Neuron (in vitro differentiated cells): ENCODE data around the gene HSPG2.
"Not testable (repeated sequence)": the region's sequence is repeated elsewhere in the genome, so short reads cannot be mapped to it uniquely, and the experiment has no call there.

Source experiments
- H2AFZ ChIP-seq: one replicate; pipeline ENCODE4 v1.6.1; 2013; ENCODE audit warnings: low read depth, mild to moderate bottlenecking, inconsistent platforms, low read length, moderate library complexity
- H3K27me3 ChIP-seq: one replicate; pipeline ENCODE4 v1.6.1; 2013; ENCODE audit warnings: low read length; ENCODE audit not compliant: insufficient read depth
- H3K36me3 ChIP-seq: one replicate; pipeline ENCODE4 v1.6.1; 2013; ENCODE audit warnings: low read length; ENCODE audit not compliant: insufficient read depth
- H3K4me1 ChIP-seq: one replicate; pipeline ENCODE4 v1.6.1; 2013; ENCODE audit warnings: low read length; ENCODE audit not compliant: insufficient read depth
- H3K4me3 ChIP-seq: 2 replicates; pipeline ENCODE4 v1.5.1; 2013; ENCODE audit warnings: mild to moderate bottlenecking, low read length, moderate library complexity
- H3K9me3 ChIP-seq: one replicate; pipeline ENCODE4 v1.6.1; 2013; ENCODE audit warnings: low read length

Gene HSPG2

DNA sequence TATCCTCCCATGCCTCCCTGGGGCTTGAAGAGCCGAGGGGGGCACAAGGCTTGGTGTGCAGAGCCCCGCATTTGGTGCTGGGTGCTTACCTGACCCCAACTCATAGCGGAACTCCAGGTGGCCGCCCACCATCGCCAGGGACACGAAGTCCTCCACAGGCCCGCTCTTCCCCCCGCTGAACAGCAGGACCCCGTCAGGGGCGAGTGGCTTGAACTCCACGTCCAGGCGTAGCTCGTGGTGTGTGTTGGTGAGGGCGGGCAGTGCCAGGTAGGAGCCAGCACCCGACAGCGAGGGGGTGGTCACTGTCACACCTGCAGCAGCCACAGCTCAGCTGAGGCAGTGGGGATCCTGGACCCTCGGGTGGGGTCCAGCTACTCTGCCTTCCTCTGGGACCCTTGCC lies 107.8 kb downstream of the HSPG2 start:
- Histone ChIP-seq H2AFZ (no peak overlapping the region), H3K4me1 (no peaks in the 10 kb centered on the region), H3K27me3 (no peaks in the 10 kb centered on the region), H3K4me3 (no peak overlapping the region), H3K9me3 (peaks cover 12% of the 10 kb centered on the region), H3K36me3 (peaks cover 41% of the 10 kb centered on the region)

DNA sequence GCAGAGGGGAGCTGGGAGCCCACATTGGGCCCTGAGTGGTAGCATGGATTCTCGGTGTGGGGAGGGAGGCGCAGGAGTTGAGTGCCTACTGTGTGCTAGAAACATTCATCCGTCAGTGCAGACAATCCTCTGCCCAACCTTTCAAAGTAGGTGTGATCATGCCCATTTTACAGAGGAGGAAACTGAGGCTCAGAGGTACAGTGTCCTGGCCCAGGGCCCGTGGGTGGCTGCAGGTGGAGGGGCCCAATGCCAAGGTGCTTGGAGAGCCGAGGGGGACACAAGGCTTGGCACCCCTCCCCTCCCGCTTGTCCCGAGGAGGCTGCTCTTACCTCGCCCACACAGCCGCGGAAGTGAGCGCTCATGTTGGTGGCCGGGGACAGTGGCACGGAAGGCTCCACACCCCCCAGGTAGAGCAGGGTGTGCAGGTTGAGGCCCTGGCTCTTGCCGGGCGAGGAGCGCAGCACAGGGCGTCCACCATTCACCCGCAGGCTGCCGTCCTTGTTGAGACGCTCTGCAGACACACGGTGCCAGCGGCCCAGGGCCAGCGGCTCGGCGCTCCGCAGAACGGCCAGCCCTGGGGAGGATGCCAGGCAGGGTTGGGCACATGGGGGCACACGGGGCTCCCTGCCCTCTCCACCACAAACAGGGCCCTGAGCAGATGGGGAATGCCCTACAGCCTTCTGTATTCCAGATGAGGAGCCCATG lies 108.5 kb downstream of the HSPG2 start:
- no peaks in the 10 kb centered on the region for H3K27me3 ChIP-seq
- H3K4me3 ChIP-seq = no peak overlapping the region
- H3K4me1 ChIP-seq = no peaks in the 10 kb centered on the region
- no peak overlapping the region for H2AFZ ChIP-seq
- H3K9me3 ChIP-seq = peaks cover 6% of the 10 kb centered on the region
- H3K36me3 ChIP-seq = peaks cover 35% of the 10 kb centered on the region

DNA sequence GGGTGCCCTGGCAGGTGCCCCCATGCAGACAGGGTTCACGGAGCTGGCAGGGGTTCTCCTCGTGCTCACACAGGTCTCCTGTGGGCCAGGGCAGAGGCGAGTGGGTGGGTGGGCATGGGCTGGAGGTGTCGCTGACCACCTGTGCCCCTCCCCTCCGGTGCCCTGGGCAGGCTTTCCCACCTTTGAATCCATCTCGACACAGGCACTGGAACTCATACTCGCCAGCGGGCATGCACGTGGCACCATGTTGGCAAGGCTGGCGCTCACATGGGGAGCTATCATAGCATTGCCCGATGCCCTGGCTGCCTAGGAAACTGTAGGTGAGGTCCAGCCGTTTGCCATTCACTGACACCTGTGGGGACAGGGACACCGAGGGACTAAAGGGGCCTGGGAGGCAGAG lies 109.0 kb downstream of the HSPG2 start:
- H2AFZ ChIP-seq = no peak overlapping the region
- H3K9me3 ChIP-seq = peaks cover under 1% of the 10 kb centered on the region
- H3K36me3 ChIP-seq = peaks cover 29% of the 10 kb centered on the region
- no peaks in the 10 kb centered on the region for H3K27me3 ChIP-seq
- H3K4me3 ChIP-seq = no peak overlapping the region
- H3K4me1 ChIP-seq = no peaks in the 10 kb centered on the region

DNA sequence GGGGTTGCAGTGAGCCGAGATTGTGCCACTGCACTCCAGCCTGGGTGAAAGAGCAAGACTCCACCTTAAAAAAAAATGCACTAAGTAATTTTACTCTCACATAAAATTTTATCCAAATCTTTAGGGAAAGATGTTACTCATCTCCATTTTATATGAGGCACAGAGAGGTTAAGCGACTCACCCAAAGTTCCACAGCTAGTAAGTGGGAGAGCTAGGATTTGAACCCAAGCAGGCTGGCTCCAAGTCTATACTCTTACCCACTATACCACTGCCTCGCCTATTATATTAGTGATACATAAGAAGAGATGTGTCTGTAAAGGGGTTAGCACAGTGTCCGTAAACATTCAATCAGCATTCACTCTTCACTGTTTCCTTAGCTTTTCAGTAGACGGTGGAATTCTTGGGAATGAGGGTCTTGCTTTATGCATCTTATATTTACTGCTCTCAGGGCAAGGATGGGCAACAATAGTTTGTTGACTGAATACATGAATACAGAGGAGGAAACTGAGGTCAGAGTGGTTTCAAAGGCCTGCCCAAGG lies 109.9 kb downstream of the HSPG2 start:
- no peak overlapping the region for H3K4me3 ChIP-seq
- no peak overlapping the region for H2AFZ ChIP-seq
- no peaks in the 10 kb centered on the region for H3K4me1 ChIP-seq
- no peaks in the 10 kb centered on the region for H3K9me3 ChIP-seq
- peaks cover 28% of the 10 kb centered on the region for H3K36me3 ChIP-seq
- H3K27me3 ChIP-seq = no peaks in the 10 kb centered on the region

DNA sequence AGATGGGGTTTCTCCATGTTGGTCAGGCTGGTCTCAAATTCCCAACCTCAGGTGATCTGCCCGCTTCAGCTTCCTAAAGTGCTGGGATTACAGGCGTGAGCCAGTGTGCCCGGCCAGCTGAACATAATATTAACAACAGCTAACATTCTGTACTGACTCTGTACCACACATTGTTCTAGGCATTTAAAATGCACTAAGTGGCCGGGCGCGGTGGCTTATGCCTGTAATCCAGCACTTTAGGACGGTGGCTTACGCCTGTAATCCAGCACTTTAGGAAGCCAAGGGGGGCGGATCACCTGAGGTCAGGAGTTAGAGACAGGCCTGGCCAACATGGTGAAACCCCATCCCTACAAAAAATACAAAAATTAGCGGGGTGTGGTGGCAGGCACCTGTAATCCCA lies 110.4 kb downstream of the HSPG2 start:
- H3K9me3 ChIP-seq, H2AFZ ChIP-seq, H3K27me3 ChIP-seq, H3K4me1 ChIP-seq, H3K4me3 ChIP-seq: not testable (repeated sequence)
- peaks cover 29% of the 10 kb centered on the region for H3K36me3 ChIP-seq

DNA sequence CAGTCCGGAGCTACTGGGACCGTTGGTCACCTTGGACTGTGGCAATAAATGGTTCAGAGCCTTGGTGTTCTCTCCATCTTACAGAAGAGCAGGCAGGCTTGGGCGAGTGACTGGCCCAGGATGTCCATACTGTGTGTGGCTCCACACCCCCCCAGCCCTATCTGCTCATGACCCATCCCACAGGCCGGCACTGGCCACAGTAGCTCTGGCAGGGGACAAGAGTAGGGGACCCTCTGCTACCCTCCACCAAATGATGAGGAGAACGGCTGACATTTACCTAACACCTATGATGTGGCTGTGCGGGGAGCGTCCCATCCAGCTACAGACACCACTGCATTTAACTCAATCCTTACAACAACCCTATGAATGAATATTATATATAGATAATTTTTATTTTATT lies 111.7 kb downstream of the HSPG2 start:
- Histone ChIP-seq H3K36me3 (peaks cover 19% of the 10 kb centered on the region), H2AFZ (no peak overlapping the region), H3K4me1 (no peaks in the 10 kb centered on the region), H3K4me3 (no peak overlapping the region), H3K27me3 (no peaks in the 10 kb centered on the region), H3K9me3 (no peaks in the 10 kb centered on the region)

DNA sequence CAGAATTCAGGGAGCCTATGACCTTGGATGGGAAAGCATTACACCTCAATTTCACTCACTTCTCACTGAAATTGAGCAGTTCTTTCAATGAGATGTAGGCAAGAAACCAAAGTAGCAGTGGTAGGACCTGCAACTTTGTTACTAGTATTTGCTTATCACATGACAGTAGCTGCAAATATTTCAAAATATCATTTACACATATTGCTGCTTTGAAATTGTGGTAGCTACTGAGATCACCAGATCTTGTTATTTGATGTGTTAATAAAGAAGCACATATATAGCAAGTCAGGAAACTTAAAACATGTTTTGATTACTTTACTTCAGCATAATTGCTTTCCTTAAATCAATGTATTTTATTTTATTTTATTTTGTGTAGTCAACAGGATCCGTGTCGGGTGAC lies 112.2 kb downstream of the HSPG2 start:
- Histone ChIP-seq H3K4me3 (no peak overlapping the region), H3K9me3 (no peaks in the 10 kb centered on the region), H2AFZ (no peak overlapping the region), H3K36me3 (peaks cover 19% of the 10 kb centered on the region), H3K4me1 (no peaks in the 10 kb centered on the region), H3K27me3 (no peaks in the 10 kb centered on the region)

DNA sequence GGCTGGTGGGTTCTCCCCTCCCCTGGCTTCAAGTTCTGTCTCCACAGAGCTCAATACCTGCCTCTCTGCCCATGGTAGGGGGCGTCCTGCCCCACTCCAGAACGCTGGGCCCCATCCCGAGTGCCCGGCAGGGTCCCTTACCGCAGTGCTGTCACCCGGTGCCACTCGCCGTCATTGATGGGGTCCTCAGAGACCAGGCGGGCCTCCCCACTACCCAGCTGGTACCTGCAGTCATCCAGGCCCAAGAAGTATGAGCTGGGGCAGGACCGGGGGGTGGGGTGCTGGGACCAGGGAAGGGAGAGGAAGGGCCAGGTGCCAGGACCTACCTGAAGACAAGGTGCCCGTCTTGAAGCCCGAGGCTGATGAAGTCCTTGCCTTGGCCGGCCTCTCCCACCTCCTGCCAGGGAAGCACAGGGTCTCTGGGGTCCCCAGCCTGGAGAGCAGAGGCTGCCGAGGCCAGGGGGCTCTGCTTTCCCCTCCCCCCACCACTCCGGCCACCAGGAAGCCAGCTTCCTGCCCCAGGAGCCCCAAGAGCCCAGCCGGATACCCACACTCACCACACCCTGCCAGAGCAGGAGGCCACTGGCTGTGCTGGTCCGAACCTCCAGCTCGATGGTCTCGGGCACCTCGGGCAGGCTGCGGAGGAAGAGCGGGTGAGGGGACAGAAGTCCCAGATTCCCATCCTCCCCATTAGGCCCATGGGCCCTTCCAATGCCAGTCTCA lies 113.0 kb downstream of the HSPG2 start:
- H3K9me3 ChIP-seq = no peaks in the 10 kb centered on the region
- peaks cover 15% of the 10 kb centered on the region for H3K36me3 ChIP-seq
- H3K4me1 ChIP-seq = no peaks in the 10 kb centered on the region
- H3K27me3 ChIP-seq = no peaks in the 10 kb centered on the region
- H3K4me3 ChIP-seq = no peak overlapping the region
- no peak overlapping the region for H2AFZ ChIP-seq

DNA sequence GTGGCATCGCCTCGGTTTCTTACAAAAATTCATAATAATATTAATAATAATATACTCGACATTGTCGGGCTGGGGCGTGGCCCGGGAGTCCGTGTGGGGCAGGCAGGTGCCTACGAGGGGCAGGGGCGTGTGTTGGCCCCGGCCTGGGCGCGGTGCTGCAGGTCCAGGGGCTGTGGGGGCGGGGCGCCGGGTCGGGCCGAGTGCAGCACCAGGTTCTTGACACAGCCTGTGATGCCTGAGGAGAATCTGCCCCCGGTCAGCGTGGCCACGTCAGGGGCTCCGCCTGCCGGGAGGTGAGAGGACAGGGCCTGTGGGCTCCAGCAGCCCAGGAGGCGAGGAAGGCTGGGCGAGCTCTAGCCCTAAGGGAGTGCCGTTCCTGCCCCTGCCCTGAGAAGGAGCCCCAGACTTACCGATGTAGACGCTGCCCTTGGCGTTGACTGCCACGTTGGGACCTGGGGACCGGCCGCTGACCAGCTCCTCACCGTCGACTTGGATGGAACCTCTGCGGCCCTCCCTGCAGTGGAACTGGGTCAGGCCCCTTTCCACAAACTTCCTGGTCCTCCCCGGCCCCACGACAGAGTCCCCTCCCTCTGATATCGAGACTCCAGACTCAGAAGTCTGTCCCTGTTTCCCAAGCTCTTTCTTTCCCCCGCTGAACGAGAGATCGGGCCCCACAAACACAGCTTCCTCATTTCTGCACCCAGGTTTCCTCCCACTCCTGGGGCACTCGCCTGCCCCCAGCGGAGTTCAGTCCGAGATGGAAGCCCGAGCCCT lies 113.7 kb downstream of the HSPG2 start:
- Histone ChIP-seq H3K4me3 (no peak overlapping the region), H3K4me1 (no peaks in the 10 kb centered on the region), H3K9me3 (no peaks in the 10 kb centered on the region), H3K27me3 (no peaks in the 10 kb centered on the region), H2AFZ (no peak overlapping the region), H3K36me3 (peaks cover 12% of the 10 kb centered on the region)

DNA sequence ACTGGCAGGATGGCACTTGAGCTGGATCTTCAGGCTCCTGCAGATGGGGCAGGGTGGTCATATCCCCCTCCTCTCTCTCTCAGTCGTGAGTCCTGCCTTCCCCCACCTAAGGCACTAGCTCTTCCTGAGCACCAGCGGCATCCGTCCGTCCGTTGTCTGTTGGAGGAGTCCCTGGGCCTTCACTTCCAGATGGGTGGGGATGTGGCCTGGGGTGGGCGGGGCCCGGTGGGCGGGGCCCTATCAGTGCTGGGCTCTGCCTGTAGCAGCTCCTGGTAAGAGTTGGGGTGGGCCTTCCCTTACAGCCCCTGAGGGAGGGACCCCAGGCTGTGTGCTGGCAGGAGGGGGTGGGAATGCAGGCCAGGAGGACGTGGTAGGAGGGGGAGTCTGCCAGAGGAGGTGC lies 114.8 kb downstream of the HSPG2 start:
- Histone ChIP-seq H3K4me1 (no peaks in the 10 kb centered on the region), H3K36me3 (peaks cover 4% of the 10 kb centered on the region)

DNA sequence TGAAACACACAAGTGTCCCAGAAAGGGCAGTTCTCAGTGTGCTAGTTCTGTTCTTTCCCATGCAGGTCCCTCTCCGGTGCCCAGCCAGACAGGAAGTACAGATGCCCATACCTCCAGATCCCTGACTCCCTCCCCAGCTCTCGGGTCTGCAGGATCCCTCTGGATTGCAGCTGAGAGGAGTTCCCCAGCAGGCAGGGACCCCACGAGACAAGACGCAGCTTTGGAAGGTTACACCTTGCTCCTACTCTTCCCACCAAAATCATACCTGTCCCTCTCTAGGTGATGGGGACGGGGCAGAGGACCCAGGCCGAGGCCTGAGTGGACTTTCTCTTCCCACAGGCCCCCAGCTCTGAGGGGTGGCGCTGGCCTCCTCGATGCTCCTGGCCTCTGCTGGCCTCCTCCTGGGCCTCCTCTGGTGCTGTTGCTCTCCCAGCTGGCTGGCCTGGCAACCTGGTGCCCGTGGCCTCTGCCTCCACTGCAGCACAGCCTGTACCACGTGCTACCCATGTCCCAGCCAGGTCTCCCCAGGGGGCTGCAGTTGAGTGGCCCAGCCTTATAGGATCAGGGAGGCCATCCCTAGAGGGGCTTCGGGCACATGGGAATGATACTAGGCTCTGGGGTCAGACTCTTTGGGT lies 115.6 kb downstream of the HSPG2 start:
- no peak overlapping the region for H2AFZ ChIP-seq
- H3K4me1 ChIP-seq = no peaks in the 10 kb centered on the region
- H3K27me3 ChIP-seq = no peaks in the 10 kb centered on the region
- peaks cover 4% of the 10 kb centered on the region for H3K36me3 ChIP-seq
- H3K4me3 ChIP-seq = no peak overlapping the region
- no peaks in the 10 kb centered on the region for H3K9me3 ChIP-seq

More for the DNA sequence above, 114.8 kb downstream of the HSPG2 start:
- H3K27me3 ChIP-seq = no peaks in the 10 kb centered on the region
- H3K4me3 ChIP-seq = no peak overlapping the region
- no peaks in the 10 kb centered on the region for H3K9me3 ChIP-seq
- no peak overlapping the region for H2AFZ ChIP-seq

DNA sequence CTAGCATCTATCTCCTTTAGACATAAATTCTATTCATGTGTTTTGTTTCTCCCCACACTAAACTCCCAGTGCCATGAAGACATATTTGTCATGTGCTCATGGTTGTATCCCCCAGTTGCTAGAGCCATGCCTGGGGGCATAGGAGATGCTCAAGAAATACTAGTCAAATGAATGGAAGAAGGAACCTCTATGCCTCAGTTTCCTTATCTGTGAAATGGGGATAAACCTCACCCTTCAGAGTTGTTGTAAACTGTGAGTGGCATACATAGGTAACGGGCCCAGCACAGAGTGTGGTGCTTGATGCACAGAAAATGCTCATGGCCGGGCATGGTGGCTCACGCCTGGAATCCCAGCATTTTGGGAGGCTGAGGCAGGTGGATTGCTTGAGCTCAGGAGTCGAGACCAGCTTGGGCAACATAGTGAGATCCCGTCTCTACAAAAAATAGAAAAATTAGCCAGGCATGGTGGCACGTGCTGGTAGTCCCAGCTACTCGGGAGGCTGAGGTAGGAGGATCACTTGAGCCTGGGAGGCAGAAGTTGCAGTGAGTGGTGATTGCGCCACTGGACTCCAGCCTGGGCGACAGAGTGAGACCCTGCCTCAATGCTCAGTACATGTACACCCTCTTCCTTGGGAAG lies 116.4 kb downstream of the HSPG2 start:
- H3K36me3 ChIP-seq = peaks cover 4% of the 10 kb centered on the region
- H3K4me1 ChIP-seq = peaks cover 2% of the 10 kb centered on the region
- H3K9me3 ChIP-seq = no peaks in the 10 kb centered on the region
- H3K4me3 ChIP-seq = no peak overlapping the region
- no peaks in the 10 kb centered on the region for H3K27me3 ChIP-seq
- H2AFZ ChIP-seq = no peak overlapping the region
